Measurements from ENCODE around the gene KDM2B.

The KDM2B gene

DNA sequence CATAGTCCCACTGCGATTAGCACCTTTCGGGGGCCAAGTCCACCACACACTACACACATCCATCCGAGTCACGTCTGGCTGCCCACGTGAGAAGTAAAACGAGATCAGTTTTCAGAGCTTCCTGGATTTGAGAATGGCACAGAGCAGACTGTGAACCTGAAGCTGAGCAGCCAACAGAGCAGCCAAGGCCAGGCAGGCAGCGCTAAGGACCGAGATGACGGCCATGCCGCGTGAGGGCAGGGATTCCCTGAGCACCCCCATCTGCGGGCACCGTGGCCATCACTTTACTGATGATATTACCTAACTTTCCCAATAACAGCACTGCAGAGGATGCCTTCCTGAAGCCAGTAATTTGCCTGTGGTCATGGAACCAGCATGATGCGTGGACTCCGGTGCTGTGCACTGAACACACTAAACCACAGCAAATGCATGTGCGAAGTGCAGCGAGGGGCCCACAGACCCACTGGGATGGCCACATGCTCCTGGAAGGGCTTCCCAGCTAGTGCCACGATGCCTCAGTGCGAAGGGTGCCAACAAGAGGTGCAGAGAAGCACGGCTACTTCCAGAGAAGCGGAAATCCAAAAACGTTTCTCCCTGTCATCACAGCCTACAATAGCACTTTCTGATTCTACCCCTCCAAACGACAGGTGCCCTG lies 124.9 kb downstream of the KDM2B start:
- no peak for DNase-seq (ENCODE audit: low read depth)

- DNase-seq (ENCODE audit: low read depth): no peak
These were observed 125.9 kb downstream of the KDM2B start for GRCh38 chr12:121454921-121455320.

DNA sequence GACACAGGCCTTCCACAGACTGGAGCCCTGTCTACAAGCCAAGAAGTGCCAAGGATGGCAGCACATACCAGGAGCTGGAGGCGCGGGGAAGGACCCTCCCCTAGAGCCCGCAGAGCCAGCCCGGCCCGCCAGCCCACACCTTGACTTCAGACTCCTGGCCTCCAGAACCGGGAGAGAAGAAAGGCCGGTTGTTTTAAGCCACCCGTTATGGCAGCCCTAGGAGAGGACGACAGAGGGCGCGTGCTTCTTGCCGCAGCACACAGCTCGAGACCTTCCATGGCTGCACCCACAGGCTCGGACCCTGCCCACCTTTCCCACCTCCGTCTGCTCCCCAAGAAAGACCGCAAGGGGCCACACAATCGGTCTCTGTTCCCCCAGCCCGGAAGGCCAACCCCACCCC lies 127.2 kb downstream of the KDM2B start:
- DNase-seq (ENCODE audit: low read depth): no peak

DNA sequence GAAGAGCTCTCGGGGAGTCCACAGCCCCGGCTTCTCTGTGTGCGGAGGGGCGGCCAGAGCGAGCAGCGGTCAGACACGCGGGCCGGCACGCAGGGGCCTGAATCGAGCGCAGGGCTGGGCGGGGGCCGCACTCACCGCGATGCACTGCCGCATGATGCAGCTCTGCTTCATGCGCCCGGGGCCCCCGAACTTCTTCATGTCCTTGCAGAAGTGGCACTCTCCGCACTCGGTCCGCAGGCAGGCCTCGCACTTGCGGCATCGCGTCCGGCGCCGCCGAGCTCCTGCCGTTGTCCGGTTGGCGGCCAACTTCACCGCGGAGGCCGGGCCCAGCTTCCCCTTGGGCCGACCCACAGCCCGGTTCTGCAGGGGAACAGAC lies 127.8 kb downstream of the KDM2B start:
- no peak for DNase-seq (ENCODE audit: low read depth)

- DNase-seq (ENCODE audit: low read depth): no peak
These were observed 128.4 kb downstream of the KDM2B start for GRCh38 chr12:121452340-121452984.

DNA sequence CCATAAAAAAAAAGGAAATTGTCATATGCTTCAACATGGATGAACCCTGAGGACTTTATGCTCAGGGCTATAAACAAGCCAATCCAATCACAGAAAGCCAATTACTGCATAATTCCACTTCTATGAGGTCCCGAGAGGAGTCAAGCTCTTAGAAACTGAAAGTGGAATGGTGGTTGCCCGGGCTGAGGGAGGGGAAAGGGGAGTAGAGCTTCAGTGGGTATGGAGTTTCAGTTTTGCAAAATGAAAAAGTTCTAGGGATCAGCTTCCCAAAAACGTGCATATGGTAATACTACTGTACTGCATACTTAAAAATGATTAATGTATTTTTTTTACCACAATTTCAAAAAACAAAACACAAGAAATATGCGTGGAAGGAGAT lies 128.9 kb downstream of the KDM2B start:
- DNase-seq (ENCODE audit: low read depth): no peak

DNA sequence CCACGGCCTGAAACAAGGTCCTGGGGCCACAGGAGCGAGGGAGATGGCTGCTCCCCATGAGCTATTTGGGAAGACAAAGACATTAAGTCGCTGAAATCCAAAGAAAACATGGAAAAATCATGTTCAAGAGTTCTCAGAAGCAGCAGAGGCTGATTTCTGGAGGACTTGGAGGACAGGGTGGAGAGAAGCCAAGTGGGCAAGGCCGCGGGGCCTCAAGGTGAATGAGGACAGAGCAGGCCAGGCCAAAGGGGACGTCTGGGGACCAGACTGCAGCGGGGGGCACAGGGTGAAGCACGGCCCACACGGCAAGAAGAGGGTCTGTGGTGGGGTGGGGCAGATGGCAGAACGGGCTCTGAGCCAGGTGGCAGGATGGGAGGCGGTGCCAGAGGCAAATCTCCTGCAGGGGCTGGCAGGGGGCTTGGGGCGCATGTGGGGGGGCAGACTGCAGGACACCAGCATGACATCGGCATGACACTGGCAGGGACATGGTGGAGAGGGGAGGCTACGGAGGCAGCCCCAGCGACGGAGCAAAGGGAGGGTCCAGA lies 132.0 kb downstream of the KDM2B start:
- no peak for DNase-seq (ENCODE audit: low read depth)

GRCh38 chr12:121446750-121447149 lies 134.1 kb downstream of the KDM2B start:
- no peak for DNase-seq (ENCODE audit: low read depth)

GRCh38 chr12:121444842-121445202 lies 136.0 kb downstream of the KDM2B start:
- DNase-seq (ENCODE audit: low read depth): no peak

DNA sequence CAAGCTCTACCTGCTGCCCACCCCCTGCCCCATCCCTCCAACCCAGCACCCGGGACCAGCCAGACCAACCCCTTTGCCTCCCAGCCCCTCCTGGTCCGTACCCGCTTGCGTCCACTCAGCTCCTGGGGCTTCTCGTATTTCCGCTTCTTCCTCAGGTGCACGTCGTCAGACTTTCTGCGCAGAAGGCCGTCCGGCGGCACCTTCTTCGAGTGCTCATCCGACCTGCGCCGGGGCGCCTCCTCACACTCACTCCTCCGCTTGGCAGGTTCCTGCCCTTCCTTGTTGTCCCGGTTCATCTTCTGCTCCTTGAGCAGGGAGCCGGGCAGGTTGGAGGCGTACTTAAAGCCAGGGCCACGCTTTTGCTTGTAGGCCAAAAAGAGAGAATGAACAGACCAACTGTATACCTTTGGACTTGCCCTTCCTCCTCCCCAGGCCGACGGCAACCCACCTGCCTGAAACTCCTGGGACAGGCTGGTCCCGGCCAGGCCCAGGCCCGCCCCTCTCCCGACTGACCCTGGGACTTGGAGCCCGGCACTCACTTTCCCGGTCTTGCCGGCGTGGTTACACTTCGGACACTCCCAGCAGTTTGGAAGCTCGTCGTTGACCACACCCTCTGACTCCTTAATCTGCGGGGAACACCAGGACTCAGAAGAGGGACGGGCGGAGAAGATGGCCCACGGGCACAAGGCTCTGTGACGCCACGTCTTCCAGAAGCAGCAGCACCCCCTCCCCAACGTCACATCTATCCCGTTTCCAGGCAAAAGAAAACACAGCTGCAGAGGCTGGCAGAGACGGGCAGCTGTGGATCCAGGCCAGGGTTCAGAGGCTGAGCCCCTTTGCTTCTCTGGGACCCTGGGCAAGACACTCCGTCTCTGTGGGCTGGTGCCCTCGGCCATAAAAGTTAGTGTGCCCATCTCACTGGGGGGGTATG lies 136.6 kb downstream of the KDM2B start:
- DNase-seq (ENCODE audit: low read depth): no peak

DNA sequence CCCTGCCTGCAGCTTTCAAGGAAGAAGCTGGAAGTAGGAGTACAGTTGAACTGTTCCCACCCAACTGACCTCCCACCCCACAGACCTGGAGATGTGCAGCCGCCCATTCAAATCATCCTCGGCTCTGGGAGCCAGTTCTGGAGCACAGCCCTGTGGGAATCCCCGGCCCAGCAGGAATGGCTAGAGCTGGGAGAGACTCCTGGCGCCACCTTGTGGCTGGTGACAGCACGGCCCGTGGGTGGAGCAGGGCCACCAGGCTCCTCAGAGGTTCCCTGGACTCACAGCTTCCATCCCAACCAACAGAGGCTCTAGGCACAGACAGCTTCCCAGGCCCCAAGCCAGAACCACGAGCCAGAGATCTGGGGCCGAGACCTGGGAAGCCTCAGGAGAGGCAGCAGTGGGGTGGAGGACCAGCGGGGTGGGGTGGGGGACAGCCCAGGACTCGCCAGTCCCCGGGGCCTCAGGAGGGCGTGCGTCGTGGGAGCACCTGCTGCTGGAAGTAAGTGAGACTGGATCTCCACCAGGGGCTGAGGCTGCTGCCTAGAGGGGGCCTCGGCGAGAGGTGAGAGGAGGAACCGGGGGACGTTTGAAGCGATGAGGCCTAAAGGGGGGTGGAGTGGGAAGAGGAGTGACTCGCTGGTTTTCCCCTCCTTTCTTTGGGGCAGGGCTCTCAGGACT lies 137.5 kb downstream of the KDM2B start:
- peak; percentile 62 for DNase-seq (ENCODE audit: low read depth)

DNA sequence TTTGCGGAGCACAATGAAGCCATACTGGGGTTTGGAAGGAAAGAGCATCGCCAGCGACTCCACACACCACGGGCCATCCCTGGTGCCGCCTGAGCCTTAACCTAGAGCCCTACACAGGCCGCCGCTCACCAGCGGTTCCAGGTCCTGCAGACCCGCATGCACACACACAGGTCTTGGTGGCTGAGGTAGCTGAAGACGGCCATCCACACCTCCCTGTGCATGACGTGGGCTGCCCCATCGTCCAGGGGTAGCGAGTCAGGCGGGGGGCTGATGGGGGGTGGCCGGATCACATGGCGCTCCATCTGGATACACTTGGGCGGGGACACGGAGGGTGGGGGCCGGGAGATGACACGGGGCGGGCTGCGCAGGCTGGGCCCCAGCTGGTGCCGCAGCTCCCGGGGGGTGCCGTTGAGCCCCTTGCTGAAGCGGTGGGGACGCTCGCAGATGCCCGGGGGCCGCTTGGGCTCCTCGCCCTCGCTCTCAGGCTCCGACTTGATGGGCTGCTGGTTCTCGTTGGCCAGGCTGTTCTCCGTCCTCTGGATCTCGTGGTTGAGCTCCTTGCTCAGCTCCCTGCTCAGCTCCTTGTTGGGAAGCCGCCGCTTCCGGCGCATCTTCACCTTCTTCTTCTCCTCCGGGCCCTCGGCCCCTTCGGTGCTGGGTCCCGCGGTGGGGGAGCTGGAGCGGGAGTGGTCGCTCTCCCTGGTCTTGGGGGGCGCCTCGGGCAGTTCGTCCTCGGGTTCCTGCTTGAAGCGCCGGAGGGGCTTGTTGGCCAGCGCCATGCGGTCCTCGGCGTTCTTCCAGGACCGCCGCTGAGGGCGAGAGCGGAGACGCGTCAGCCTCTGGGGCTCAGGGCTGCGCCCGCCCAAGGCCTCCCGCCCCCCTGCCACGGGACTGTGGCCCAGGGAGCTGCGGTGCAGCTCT lies 138.5 kb downstream of the KDM2B start:
- DNase-seq (ENCODE audit: low read depth): no peak

DNA sequence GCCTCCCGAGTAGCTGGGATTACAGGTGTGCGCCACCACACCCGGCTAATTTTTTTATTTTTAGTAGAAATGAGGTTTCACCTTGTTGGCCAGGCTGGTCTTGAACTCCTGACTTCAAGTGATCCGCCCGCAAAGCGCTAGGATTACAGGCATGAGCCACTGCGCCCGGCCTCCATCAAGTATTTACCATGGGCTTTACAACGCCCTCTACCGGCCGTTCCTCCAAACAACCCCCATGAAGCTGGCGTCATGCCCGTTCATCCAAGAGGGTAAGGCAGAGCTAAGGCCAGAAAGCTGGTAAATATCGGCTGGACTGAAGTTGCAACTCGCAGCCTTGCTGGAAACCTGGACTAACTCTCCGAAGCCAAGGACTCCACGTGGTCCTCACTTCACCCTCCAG lies 139.3 kb downstream of the KDM2B start:
- no peak for DNase-seq (ENCODE audit: low read depth)

GRCh38 chr12:121440768-121441167 lies 140.1 kb downstream of the KDM2B start:
- no peak for DNase-seq (ENCODE audit: low read depth)

- no peak for DNase-seq (ENCODE audit: low read depth)
These were observed 141.1 kb downstream of the KDM2B start for GRCh38 chr12:121439715-121440114.

GRCh38 chr12:121438905-121439304 lies 141.9 kb downstream of the KDM2B start:
- DNase-seq (ENCODE audit: low read depth): no peak

DNA sequence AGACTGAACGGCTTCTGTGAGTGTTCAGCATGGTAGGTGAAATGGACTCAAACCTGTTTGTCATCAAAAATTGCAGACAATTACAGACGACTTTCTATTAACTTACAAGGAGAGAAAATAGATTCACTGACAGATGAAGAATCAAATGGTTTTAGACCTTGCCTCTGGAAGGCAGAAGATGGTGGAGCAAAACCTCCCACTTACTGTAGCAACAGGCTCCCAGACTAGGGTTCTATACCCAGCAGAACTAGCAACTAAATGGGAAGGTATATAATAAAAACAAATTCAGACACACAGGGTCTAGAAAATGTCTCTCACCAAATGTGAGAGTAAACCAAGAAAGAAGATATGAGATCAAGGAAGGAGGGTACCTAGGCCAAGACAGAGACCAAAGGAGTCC lies 144.1 kb downstream of the KDM2B start:
- DNase-seq (ENCODE audit: low read depth): no peak

DNA sequence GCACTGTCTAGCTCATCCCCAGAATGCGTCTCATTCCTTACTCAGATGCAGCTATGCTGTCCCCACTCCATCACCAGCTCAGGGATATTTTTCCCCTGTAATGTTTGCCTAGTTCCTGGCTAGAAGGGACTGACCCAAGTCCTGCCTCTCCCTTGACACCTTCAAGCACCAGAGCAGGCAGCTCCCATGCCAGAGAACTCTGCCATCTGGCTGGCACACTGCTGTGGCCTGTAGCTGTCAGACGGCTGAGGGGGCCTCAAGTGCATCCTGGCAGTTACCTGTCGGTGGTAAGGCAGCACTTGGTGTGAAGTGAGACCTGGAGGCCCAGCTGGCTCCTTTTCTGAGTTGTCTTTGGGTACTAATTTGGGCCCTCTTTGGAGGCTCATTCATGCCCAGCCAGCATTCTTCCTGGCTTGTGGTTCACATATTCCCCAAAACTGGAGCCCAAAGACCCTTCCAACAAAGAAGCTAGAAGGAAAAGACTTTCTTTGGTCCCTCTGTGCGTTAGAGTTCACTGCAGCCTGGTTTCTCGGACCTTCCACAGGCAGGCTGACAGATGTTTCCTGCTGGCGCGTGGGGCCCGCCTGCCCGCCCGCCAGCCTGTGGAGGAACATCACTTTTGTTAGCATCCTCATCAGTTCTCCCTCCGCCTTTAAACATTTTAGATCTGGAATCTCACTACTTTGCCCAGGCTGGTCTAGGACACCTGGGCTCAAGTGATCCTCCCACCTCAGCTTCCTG lies 147.9 kb downstream of the KDM2B start:
- DNase-seq (ENCODE audit: low read depth): no peak

GRCh38 chr12:121430833-121431415 lies 149.9 kb downstream of the KDM2B start:
- DNase-seq (ENCODE audit: low read depth): no peak

- no peak for DNase-seq (ENCODE audit: low read depth)
These were observed 151.9 kb downstream of the KDM2B start for GRCh38 chr12:121428883-121429282.

All from activated T-cell treated with anti-CD3 and anti-CD28 coated beads for 1 hour (primary cell).